Central memory CD8-positive, alpha-beta T cell (primary cell): ENCODE data around the gene GRIN1.
A peak's percentile ranks its signal among the peaks of the same experiment; 100 is the strongest.
"Not testable (repeated sequence)": the region's sequence is repeated elsewhere in the genome, so short reads cannot be mapped to it uniquely, and the experiment has no call there.

Experiments used
- ATAC-seq: fragments of 150-1000 bp; cut with Tn5 transposase; replicated peaks from 2 replicates; pipeline ENCODE4 v1.10.0; 2022; ENCODE audit warnings: mild to moderate bottlenecking, moderate FRiP score, moderate number of reproducible peaks; ENCODE audit not compliant: poor library complexity, severe bottlenecking; ENCODE audit errors: extremely low read depth
- DNase-seq, 2 donors: peaks; one replicate each; pipeline ENCODE4 v3.0.0; 2021; ENCODE audit warnings: low spot score in 2 of 2
- H3K27ac Mint-ChIP-seq: one replicate; pipeline ENCODE4 v1.8.0; 2022; ENCODE audit warnings: low read depth, mild to moderate bottlenecking, moderate library complexity, mixed read lengths
- H3K27me3 Mint-ChIP-seq: one replicate; pipeline ENCODE4 v1.8.0; 2022; ENCODE audit warnings: mixed read lengths
- H3K36me3 Mint-ChIP-seq: one replicate; pipeline ENCODE4 v1.8.0; 2022; ENCODE audit warnings: mild to moderate bottlenecking, moderate library complexity, mixed read lengths; ENCODE audit not compliant: insufficient read depth
- H3K4me1 Mint-ChIP-seq: one replicate; pipeline ENCODE4 v1.8.0; 2022; ENCODE audit warnings: mixed read lengths
- H3K4me3 Mint-ChIP-seq: one replicate; pipeline ENCODE4 v1.8.0; 2022; ENCODE audit warnings: mild to moderate bottlenecking, moderate library complexity, mixed read lengths
- H3K9me3 Mint-ChIP-seq: one replicate; pipeline ENCODE4 v1.8.0; 2022; ENCODE audit warnings: mixed read lengths

Gene GRIN1

DNA sequence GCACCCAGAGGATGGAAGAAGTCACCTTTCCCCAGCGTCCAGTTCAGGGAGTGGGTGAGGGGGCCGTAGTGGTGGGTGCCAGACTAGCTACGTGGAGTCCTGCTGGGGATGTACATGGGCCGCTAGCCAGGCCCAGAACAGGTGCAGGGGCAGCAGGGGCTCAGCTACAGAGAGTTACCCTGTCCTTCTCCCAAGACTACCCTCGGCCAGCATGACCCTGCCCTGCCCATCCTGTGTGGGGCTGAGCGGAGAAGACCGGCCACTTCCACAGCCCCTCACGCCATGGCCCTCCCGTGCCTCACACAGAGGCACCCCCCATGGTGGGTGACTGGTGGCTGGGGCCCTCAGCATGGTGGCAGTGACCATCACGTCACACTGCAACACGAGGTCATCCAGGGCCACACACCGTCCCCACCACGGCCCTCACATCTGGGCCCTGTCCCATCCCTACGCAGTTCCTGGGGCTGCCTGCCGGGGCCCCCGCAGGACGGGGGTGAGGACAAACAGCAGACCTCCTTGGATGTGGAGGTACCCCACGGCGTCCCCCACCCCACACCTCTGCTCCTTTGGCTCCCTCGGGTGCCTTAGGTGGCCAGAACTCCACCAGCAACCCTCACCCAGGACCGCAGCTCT lies 23.4 kb upstream of the GRIN1 start:
- Mint-ChIP-seq H3K4me1 (no peaks in the 10 kb centered on the region), H3K36me3 (peaks cover 14% of the 10 kb centered on the region), H3K27ac (no peak overlapping the region), H3K27me3 (no peaks in the 10 kb centered on the region), H3K4me3 (peak overlapping the region; percentile 52), H3K9me3 (no peaks in the 10 kb centered on the region)
- no peak for DNase-seq
- ATAC-seq, result no peak

DNA sequence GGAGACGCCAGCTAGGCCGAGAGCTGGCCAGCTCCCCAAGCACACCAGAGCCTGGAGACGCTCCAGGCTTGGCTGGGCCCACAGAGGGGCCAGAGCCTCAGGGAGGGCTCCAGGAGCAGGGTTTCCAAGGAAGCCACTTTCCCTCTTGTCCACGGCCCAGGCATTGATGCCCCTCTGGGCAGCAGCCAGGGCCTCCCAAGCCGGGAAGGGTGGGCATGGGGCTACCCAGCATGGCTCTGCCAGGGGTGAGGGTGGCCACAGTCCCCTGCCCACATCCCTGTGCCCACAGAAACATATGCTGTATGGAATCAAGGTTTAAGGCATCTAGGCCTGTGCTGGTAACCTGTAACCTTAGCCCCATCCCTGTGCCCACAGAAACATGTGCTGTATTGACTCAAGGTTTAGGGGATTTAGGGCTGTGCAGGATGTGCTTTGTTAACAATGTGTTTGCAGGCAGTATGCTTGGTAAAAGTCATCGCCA lies 22.9 kb upstream of the GRIN1 start:
- Mint-ChIP-seq H3K9me3 (no peaks in the 10 kb centered on the region), H3K4me1 (no peaks in the 10 kb centered on the region), H3K27ac (no peak overlapping the region), H3K36me3 (peaks cover 10% of the 10 kb centered on the region), H3K4me3 (peak overlapping the region; percentile 52), H3K27me3 (no peaks in the 10 kb centered on the region)
- no peak for ATAC-seq
- DNase-seq, result no peak

DNA sequence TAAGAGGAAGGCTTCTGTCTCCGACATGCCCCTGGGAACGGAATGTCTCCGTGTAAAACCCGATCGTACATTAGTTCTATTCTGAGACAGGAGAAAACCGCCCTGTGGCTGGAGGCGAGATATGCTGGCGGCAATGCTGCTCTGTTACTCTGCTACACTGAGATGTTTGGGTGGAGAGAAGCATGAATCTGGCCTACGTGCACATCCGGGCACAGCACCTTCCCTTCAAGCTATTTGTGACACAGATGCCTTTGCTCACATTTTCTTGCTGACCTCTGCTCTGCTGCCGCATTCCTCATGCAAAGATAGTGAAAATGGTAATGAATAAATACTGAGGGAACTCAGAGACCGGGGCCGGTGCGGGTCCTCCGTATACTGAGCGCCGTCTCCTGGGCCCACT lies 22.2 kb upstream of the GRIN1 start:
- H3K27me3 Mint-ChIP-seq, result no peaks in the 10 kb centered on the region
- H3K4me3 Mint-ChIP-seq, result no peak overlapping the region
- H3K36me3 Mint-ChIP-seq, result peaks cover 7% of the 10 kb centered on the region
- no peak for ATAC-seq
- H3K27ac Mint-ChIP-seq, result no peak overlapping the region
- H3K4me1 Mint-ChIP-seq, result no peaks in the 10 kb centered on the region
- no peaks in the 10 kb centered on the region for H3K9me3 Mint-ChIP-seq
- DNase-seq, result no peak

DNA sequence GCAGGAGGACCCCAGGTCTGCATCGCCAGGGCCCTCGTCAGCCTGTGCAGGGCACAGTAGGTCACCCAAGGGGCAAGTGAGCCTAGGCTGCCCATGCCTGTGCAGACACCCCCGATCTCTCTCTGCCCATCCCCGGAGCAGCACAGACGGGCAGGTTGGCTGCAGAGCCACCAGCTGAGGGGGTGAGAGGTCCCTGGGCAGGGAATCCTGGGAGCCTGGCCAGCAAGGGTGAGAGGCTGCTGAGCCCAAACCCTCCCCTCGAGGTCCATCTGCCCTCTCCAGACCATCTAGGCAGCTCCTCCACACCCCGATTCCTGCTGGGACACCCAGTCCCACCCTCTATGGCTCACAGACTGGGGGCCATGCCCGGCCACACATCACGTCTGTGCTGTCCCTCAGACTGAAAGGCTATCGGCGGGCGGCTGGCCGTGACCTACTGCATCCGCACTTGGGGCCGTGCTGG lies 21.7 kb upstream of the GRIN1 start:
- no peaks in the 10 kb centered on the region for H3K9me3 Mint-ChIP-seq
- H3K27me3 Mint-ChIP-seq, result no peaks in the 10 kb centered on the region
- peaks cover 7% of the 10 kb centered on the region for H3K36me3 Mint-ChIP-seq
- peaks cover 5% of the 10 kb centered on the region for H3K4me1 Mint-ChIP-seq
- no peak overlapping the region for H3K4me3 Mint-ChIP-seq
- DNase-seq (no peak), ATAC-seq (no peak)
- H3K27ac Mint-ChIP-seq, result no peak overlapping the region

DNA sequence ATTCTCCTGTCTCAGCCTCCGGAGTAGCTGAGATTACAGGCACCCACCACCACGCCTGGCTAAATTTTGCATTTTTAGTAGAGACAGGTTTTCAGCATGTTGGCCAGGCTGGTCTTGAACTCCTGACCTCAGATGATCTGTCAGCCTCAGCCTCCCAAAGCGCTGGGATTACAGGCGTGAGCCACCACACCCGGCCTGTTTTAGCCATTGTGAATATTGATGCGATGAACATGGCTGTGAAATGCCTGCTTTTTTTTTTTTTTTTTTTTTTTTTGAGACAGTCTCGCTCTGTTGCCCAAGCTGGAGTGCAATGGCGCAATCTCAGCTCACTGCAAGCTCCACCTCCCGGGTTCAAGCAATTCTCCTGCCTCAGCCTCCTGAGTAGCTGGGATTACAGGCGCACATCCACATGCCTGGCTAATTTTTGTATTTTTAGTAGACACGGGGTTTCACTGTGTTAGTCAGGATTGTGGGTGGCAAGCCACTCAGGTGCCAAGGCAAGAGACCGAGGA lies 20.8 kb upstream of the GRIN1 start:
- not testable (repeated sequence) for H3K4me1 Mint-ChIP-seq, ATAC-seq

DNA sequence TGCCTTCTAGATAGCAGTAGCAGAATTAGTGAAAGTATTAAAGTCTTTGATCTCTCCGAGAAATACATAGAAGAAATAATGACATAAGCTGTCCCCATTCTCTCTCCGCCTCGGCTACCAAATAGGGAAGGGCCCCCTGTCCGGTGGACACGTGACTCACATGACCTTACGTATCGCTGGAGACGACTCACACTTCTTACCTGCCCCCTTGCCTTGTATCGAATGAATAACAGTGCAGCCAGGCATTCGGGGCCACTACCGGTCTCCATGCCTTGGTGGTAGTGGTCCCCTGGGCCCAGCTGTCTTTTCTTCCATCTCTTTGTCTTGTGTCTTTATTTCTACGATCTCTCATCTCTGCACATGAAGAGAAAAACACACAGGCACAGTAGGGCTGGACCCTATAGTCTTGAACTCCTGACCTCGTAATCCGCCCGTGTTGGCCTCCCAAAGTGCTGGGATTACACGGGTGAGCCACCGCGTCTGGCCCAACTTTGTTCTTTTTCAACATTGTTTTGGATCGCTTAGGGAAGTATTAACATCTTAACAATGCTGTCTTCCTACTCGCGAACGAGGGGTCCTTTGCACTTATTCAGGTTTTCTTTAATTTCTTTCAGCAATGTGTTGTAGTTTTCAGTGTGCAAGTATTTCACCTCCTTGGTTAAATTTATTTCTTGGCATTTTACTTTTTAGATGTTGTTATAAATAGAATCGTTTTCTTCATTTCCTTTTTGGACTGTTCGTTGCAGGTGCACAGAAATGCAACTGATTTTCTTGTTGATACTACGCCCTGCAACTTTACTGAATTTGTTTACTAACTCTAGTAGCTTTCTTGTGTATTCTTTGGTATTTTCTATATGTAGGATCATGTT lies 16.8 kb upstream of the GRIN1 start:
- not testable (repeated sequence) for H3K27ac Mint-ChIP-seq, H3K27me3 Mint-ChIP-seq, H3K9me3 Mint-ChIP-seq, DNase-seq, ATAC-seq, H3K4me3 Mint-ChIP-seq, H3K36me3 Mint-ChIP-seq
- peaks cover 15% of the 10 kb centered on the region for H3K4me1 Mint-ChIP-seq

More for the DNA sequence above, 20.8 kb upstream of the GRIN1 start:
- not testable (repeated sequence) for H3K27me3 Mint-ChIP-seq, H3K36me3 Mint-ChIP-seq, H3K9me3 Mint-ChIP-seq, DNase-seq, H3K27ac Mint-ChIP-seq, H3K4me3 Mint-ChIP-seq

DNA sequence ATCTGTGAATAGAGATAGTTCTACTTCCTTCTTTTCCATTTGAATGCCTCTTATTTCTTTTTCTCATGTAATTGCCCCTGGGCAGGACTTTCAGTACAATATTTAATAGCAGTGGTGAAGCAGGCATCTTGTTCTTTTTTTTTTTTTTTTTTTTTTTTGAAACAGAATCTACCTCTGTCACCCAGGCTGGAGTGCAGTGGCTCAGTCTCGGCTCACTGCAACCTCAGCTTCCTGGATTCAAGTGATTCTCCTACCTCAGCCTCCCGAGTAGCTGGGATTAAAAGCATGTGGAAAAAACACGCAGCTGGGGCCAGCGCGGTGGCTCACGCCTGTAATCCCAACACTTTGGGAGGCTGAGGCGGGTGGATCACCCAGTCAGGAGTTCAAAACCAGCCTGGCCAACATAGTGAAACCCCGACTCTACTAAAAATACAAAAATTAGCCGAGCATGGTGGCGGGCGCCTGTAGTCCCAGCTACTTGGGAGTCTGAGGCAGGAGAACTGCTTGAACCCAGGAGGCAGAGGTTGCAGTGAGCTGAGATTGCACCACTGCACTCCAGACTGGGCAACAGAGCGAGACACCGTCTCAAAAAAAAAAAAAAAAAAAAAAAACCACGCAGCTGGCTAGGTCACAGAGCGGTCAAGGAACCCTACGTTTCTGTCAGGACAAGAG lies 16.0 kb upstream of the GRIN1 start:
- H3K27ac Mint-ChIP-seq, H3K36me3 Mint-ChIP-seq, H3K27me3 Mint-ChIP-seq, DNase-seq, H3K4me3 Mint-ChIP-seq, H3K9me3 Mint-ChIP-seq, ATAC-seq: not testable (repeated sequence)
- H3K4me1 Mint-ChIP-seq, result peaks cover 23% of the 10 kb centered on the region

DNA sequence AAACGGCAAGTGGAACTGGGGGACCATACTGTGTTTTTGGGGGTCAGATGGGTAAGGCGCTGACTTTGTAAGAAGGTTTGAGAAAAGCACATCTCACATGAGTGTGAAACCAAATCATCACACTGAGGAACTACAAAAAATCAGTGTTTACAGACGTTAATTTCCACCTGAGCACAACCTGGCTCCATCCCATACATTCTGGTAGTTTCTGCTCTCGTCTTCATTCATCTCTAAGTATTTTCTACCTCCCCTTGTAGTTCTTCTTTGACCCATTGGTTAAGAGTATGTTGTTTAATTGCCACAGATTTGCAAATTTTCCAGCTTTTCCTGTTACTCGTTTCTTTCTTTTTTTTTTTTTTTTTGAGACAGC lies 15.5 kb upstream of the GRIN1 start:
- DNase-seq (no peak), ATAC-seq (no peak)
- Mint-ChIP-seq H3K4me3 (no peak overlapping the region), H3K4me1 (peaks cover 28% of the 10 kb centered on the region), H3K27me3 (no peaks in the 10 kb centered on the region), H3K36me3 (peaks cover 12% of the 10 kb centered on the region), H3K9me3 (no peaks in the 10 kb centered on the region), H3K27ac (no peak overlapping the region)

DNA sequence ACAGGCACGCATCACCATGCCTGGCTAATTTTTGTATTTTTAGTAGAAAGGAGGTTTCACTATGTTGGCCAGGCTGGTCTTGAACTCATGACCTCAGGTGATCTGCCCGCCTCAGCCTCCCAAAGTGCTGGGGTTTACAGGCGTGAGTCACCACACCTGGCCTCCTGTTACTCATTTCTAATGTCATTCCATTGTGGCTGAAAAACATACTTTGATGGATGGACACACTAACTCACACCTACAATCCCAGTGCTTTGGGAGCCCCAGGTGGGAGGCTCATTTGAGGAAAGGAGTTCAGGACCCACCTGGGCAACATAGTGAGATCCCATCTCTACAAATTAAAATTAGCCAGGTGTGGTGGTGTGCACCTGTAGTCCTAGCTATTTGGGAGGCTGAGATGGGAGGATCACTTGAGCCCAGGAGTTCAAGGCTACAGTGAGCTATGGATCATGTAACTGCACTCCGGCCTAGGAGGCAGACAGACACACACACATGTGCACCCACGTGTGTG lies 14.9 kb upstream of the GRIN1 start:
- H3K27ac Mint-ChIP-seq, DNase-seq, H3K27me3 Mint-ChIP-seq, H3K4me3 Mint-ChIP-seq, H3K9me3 Mint-ChIP-seq, ATAC-seq: not testable (repeated sequence)
- Mint-ChIP-seq H3K36me3 (peaks cover 16% of the 10 kb centered on the region), H3K4me1 (peaks cover 34% of the 10 kb centered on the region)

DNA sequence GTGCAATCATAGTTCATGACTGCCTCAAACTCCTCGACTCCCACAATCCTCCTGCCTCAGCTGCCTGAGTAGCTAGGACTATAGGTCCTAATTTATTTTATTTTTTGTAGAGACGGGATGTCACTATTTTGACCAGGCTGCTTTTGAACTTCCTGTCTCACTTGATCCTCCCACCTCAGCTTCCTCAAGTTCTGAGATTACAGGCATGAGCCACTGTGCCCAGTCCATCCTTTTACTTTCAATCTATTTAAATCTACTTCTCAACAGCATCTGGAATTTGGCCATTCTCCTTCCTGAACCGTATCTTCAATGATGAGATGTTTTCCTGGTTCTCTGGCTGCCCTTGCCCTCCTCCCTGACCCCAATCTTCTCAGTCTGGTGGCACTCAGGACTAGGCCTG lies 12.2 kb upstream of the GRIN1 start:
- Mint-ChIP-seq H3K9me3 (no peaks in the 10 kb centered on the region), H3K27me3 (no peaks in the 10 kb centered on the region), H3K4me1 (peaks cover 39% of the 10 kb centered on the region), H3K27ac (peak overlapping the region; percentile 91), H3K4me3 (peak overlapping the region; percentile 79), H3K36me3 (peaks cover 18% of the 10 kb centered on the region)
- ATAC-seq (no peak), DNase-seq (no peak)

DNA sequence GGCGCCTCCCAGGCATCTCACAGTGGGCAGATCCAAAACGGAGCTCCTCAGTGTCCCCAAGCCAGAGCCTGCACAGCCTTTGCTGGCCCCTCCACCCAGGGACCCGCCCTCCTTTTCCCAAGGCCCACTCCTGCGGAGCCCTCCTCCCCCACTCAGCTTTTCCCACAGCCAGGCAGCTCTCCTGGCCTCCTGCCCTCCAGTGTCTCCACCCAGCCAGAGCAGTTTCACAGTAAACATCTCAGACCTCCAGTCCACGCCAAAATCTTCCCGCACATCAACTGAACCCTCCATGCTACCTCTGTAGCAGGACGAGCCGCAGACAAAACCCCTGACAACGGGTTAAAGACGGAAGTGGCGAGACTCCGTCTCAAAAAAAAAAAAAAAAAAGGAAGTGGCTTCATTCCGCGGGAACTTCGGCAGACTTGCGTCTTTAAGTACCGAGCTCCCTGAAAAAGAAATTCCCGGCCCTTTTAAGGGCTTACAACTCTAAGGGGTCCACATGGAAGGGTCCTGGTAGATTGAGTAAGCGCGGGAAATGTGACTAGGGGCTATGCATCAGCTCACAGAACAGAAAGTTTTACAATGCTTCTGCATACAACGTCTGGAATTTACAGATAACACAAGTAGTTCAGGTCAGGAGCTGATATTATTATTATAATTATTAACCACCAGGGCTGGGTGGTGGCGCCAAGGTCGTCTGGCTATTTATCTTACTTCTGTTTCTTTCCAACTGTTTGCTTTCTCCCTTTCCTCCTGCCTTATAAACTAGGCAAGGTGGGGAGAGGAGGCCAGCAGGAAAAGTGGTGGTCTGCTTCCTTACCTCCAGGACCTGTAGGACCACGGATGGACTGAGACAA lies 11.4 kb upstream of the GRIN1 start:
- Mint-ChIP-seq H3K27ac (peak overlapping the region; percentile 91), H3K9me3 (no peaks in the 10 kb centered on the region), H3K4me3 (peak overlapping the region; percentile 79), H3K4me1 (peaks cover 32% of the 10 kb centered on the region), H3K36me3 (peaks cover 18% of the 10 kb centered on the region), H3K27me3 (peaks cover under 1% of the 10 kb centered on the region)
- DNase-seq, result no peak
- ATAC-seq, result no peak
